ENCODE results near the gene LAX1.

Gene LAX1

DNA sequence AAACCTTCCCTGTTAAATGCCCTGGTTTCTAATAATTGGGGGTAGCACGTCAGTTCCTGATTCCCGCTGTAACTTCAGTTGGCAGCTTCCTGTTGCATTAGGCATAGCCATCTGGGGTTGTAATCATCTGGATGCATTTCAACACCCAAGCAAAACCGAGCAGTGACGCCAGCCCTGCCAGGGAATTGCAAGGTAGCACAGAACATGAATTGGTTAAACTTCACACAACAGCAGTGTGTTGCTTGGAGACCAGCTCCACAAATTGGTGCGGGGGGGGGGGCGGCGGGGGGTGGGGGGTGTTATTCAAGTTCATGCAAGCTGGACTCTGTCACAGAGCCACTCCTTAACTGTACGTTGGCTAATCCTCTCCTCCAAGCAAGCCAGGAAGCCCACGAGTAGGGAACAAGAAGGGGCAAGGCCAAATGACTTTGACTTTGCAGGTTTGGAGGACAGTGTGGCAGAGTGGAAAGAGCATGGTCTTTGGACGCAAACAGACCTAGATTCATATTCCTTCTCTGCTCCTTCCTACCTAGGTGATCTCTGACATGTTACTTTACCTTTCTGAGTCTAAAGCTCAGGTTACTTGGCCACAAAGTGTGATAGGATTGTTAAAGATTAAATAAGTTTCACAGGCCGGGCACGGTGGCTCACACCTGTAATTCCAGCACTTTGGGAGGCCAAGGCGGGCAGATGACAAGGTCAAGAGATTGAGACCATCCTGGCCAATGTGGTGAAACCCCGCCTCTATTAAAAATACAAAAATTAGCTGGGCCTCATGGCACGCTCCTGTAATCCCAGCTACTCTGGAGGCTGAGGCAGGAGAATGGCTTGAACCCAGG lies 4.7 kb downstream of the LAX1 start:
- H3K9me3 ChIP-seq (ENCODE audit: insufficient read depth, low read length) = no peaks in the 10 kb centered on the region
- no peak overlapping the region for H3K4me3 ChIP-seq (ENCODE audit: insufficient read length, low read depth)
- no peak overlapping the region for H3K9ac ChIP-seq (ENCODE audit: insufficient read length, low read depth)
- no peaks in the 10 kb centered on the region for H3K36me3 ChIP-seq (ENCODE audit: insufficient read depth, insufficient read length, low read length)
- TF ChIP-seq ZNF274 (IDR thresholded peaks at IDR 0.05; ENCODE audit: low read depth, low read length) (no peak), YY1 (IDR thresholded peaks at IDR 0.05; ENCODE audit: insufficient read depth, insufficient read length) (no peak), SUZ12 (IDR thresholded peaks at IDR 0.05; ENCODE audit: extremely low read depth, insufficient read depth, insufficient read length) (no peak)
- no peak for DNase-seq (ENCODE audit: low read depth, low spot score)
- H3K4me1 ChIP-seq (ENCODE audit: insufficient read depth, insufficient read length) = peaks cover 12% of the 10 kb centered on the region
- H3K27me3 ChIP-seq (ENCODE audit: insufficient read depth, insufficient read length) = no peaks in the 10 kb centered on the region

DNA sequence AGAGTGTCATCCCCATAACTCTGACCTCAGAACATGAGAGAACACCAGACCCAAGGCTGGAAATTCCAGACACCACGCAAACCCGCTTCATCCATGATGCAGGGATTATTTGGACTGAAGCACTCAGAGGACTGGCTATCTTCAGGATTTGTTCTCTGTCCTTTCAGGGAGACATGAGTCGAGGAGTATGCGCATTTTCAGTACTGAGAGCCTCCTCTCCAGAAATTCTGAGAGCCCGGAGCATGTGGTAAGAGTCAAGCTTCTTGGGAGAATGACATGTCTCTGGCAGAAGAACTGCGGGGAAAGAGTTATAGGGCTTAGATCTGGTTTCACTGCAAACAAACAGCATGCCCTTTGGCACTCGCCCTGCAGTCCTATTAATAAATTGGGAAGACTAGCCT lies 6.9 kb downstream of the LAX1 start:
- no peaks in the 10 kb centered on the region for H3K9me3 ChIP-seq (ENCODE audit: insufficient read depth, low read length)

DNA sequence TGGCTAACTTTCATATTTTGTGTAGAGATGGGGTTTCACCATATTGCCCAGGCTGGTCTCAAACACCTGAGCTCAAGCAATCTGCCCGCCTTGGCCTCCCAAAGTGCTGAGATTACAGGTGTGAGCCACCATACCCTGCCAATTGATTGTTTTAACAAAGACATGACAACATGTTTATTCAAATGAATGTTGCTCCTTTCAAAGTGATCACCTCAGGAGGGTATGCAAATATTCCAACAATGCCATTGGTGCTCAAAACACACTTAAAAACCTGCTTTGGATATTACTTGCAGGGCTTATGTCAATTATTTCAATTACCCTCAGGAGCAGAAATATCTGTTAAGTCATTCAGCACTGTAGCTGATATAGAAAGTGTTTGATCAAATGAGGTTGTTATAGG lies 7.9 kb downstream of the LAX1 start:
- no peak for DNase-seq (ENCODE audit: low read depth, low spot score)
- H3K36me3 ChIP-seq (ENCODE audit: insufficient read depth, insufficient read length, low read length) = no peaks in the 10 kb centered on the region
- H3K4me3 ChIP-seq (ENCODE audit: insufficient read length, low read depth) = no peak overlapping the region
- TF ChIP-seq YY1 (IDR thresholded peaks at IDR 0.05; ENCODE audit: insufficient read depth, insufficient read length) (no peak), SUZ12 (IDR thresholded peaks at IDR 0.05; ENCODE audit: extremely low read depth, insufficient read depth, insufficient read length) (no peak), ZNF274 (IDR thresholded peaks at IDR 0.05; ENCODE audit: low read depth, low read length) (no peak)
- no peaks in the 10 kb centered on the region for H3K27me3 ChIP-seq (ENCODE audit: insufficient read depth, insufficient read length)
- no peak overlapping the region for H3K9ac ChIP-seq (ENCODE audit: insufficient read length, low read depth)
- H3K4me1 ChIP-seq (ENCODE audit: insufficient read depth, insufficient read length) = peaks cover 12% of the 10 kb centered on the region
- no peaks in the 10 kb centered on the region for H3K9me3 ChIP-seq (ENCODE audit: insufficient read depth, low read length)

More for the DNA sequence above, 6.9 kb downstream of the LAX1 start:
- Histone ChIP-seq H3K4me3 (ENCODE audit: insufficient read length, low read depth) (no peak overlapping the region), H3K9ac (ENCODE audit: insufficient read length, low read depth) (no peak overlapping the region), H3K27me3 (ENCODE audit: insufficient read depth, insufficient read length) (no peaks in the 10 kb centered on the region), H3K4me1 (ENCODE audit: insufficient read depth, insufficient read length) (peaks cover 12% of the 10 kb centered on the region), H3K36me3 (ENCODE audit: insufficient read depth, insufficient read length, low read length) (no peaks in the 10 kb centered on the region)
- DNase-seq (ENCODE audit: low read depth, low spot score) = no peak
- TF ChIP-seq SUZ12 (IDR thresholded peaks at IDR 0.05; ENCODE audit: extremely low read depth, insufficient read depth, insufficient read length) (no peak), ZNF274 (IDR thresholded peaks at IDR 0.05; ENCODE audit: low read depth, low read length) (no peak), YY1 (IDR thresholded peaks at IDR 0.05; ENCODE audit: insufficient read depth, insufficient read length) (no peak)

DNA sequence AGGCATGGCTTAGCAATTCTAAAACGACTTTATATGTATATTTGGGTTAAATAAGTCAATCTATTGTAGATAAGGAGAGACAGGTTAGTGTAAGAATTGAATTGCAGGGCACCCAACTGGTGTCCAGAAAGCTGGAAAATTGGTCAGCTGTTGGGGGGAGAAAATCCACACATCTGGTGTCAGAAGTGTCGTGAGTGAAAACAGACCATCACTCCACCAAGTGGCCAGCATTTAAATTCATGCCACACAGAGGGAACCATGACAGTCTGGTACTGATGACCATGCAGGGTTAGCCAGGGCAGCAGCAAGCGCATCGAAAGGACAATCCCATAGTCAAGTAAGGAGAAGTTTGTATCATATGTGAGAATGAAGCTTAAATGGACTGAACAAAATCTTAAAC lies 11.7 kb downstream of the LAX1 start:
- H3K27me3 ChIP-seq (ENCODE audit: insufficient read depth, insufficient read length) = no peaks in the 10 kb centered on the region
- no peak overlapping the region for H3K9ac ChIP-seq (ENCODE audit: insufficient read length, low read depth)
- H3K4me1 ChIP-seq (ENCODE audit: insufficient read depth, insufficient read length) = peaks cover 8% of the 10 kb centered on the region
- H3K9me3 ChIP-seq (ENCODE audit: insufficient read depth, low read length) = no peaks in the 10 kb centered on the region
- TF ChIP-seq SUZ12 (IDR thresholded peaks at IDR 0.05; ENCODE audit: extremely low read depth, insufficient read depth, insufficient read length) = no peak
- TF ChIP-seq YY1 (IDR thresholded peaks at IDR 0.05; ENCODE audit: insufficient read depth, insufficient read length) = no peak
- no peak for TF ChIP-seq ZNF274 (IDR thresholded peaks at IDR 0.05; ENCODE audit: low read depth, low read length)
- DNase-seq (ENCODE audit: low read depth, low spot score) = no peak
- no peak overlapping the region for H3K4me3 ChIP-seq (ENCODE audit: insufficient read length, low read depth)
- H3K36me3 ChIP-seq (ENCODE audit: insufficient read depth, insufficient read length, low read length) = no peaks in the 10 kb centered on the region

DNA sequence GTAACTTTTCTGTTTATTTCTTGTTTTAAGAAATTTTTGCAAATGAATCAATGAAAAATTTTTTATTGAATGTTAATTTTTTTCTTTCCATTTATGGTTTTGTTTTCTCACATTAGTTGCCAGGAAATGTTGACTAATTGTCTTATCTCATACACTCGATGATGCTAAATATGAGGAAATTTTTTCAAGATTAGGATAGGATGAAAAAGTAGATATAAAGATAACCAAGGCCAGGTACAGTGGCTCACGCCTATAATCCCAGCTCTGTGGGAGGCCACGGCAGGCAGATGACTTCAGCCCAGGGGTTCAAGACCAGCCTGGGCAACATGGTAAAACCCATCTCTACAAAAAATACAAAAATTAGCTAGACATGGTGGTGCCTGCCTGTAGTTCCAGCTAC lies 12.6 kb downstream of the LAX1 start:
- no peak overlapping the region for H3K9ac ChIP-seq (ENCODE audit: insufficient read length, low read depth)
- no peaks in the 10 kb centered on the region for H3K36me3 ChIP-seq (ENCODE audit: insufficient read depth, insufficient read length, low read length)
- H3K9me3 ChIP-seq (ENCODE audit: insufficient read depth, low read length) = no peaks in the 10 kb centered on the region
- no peak overlapping the region for H3K4me3 ChIP-seq (ENCODE audit: insufficient read length, low read depth)
- no peaks in the 10 kb centered on the region for H3K27me3 ChIP-seq (ENCODE audit: insufficient read depth, insufficient read length)
- H3K4me1 ChIP-seq (ENCODE audit: insufficient read depth, insufficient read length) = peaks cover 3% of the 10 kb centered on the region
- TF ChIP-seq ZNF274 (IDR thresholded peaks at IDR 0.05; ENCODE audit: low read depth, low read length) (no peak), YY1 (IDR thresholded peaks at IDR 0.05; ENCODE audit: insufficient read depth, insufficient read length) (no peak), SUZ12 (IDR thresholded peaks at IDR 0.05; ENCODE audit: extremely low read depth, insufficient read depth, insufficient read length) (no peak)
- no peak for DNase-seq (ENCODE audit: low read depth, low spot score)

DNA sequence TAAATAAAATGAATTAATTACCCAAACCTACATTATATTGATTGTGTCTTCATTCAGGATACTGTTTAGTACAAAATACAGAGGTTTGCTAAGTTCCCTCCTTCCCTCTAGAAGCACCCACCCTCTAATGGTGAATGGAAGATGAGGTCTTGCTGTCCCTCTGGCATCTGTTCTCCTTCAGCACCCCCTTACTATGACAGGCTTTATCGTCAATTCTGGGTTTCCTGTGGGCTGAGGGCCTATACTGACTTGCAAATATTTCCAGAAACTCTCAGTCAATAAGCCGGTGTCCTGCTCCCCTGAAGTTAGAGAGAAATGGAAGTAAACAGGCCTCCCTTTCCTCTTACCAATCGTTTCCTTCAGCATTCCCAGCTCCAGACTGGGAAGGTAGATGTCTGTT lies 13.2 kb downstream of the LAX1 start:
- H3K9ac ChIP-seq (ENCODE audit: insufficient read length, low read depth) = no peak overlapping the region
- no peak overlapping the region for H3K4me3 ChIP-seq (ENCODE audit: insufficient read length, low read depth)
- H3K36me3 ChIP-seq (ENCODE audit: insufficient read depth, insufficient read length, low read length) = no peaks in the 10 kb centered on the region
- no peak for TF ChIP-seq ZNF274 (IDR thresholded peaks at IDR 0.05; ENCODE audit: low read depth, low read length)
- H3K4me1 ChIP-seq (ENCODE audit: insufficient read depth, insufficient read length) = peaks cover 3% of the 10 kb centered on the region
- DNase-seq (ENCODE audit: low read depth, low spot score) = no peak
- no peaks in the 10 kb centered on the region for H3K27me3 ChIP-seq (ENCODE audit: insufficient read depth, insufficient read length)
- H3K9me3 ChIP-seq (ENCODE audit: insufficient read depth, low read length) = no peaks in the 10 kb centered on the region

DNA sequence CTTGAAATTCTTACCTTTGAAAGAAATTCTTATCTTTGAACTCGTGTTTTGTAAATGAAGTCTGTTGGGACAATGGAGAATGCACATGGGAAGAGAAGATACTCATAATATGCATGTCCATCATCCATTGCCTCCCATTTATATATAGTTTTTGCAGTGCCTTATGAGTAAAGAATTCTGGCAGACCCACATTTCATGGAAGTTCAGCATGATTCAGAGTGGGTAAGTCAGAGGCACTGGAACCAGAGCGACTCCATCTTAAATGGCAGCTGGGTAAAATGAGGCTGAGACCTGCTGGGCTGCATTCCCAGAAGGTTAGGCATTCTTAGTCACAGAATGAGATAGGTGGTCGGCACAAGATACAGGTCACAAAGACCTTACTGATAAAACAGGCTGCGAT lies 13.8 kb downstream of the LAX1 start:
- H3K27me3 ChIP-seq (ENCODE audit: insufficient read depth, insufficient read length) = no peaks in the 10 kb centered on the region
- H3K4me1 ChIP-seq (ENCODE audit: insufficient read depth, insufficient read length) = peaks cover 2% of the 10 kb centered on the region
- TF ChIP-seq SUZ12 (IDR thresholded peaks at IDR 0.05; ENCODE audit: extremely low read depth, insufficient read depth, insufficient read length) (no peak), YY1 (IDR thresholded peaks at IDR 0.05; ENCODE audit: insufficient read depth, insufficient read length) (no peak), ZNF274 (IDR thresholded peaks at IDR 0.05; ENCODE audit: low read depth, low read length) (no peak)

More for the DNA sequence above, 13.8 kb downstream of the LAX1 start:
- Histone ChIP-seq H3K9me3 (ENCODE audit: insufficient read depth, low read length) (no peaks in the 10 kb centered on the region), H3K4me3 (ENCODE audit: insufficient read length, low read depth) (no peak overlapping the region), H3K36me3 (ENCODE audit: insufficient read depth, insufficient read length, low read length) (no peaks in the 10 kb centered on the region), H3K9ac (ENCODE audit: insufficient read length, low read depth) (no peak overlapping the region)
- DNase-seq (ENCODE audit: low read depth, low spot score) = no peak

Measured in NT2/D1 (cell line).